Prostate gland (tissue), 2 donors: ENCODE measurements around the gene ANXA6. TPM values are rescaled to one million over a fixed set of nuclear protein-coding genes. Genes with fewer than 3 reads are reported as not detected.

Source experiments
- DNase-seq: peaks from one replicate; pipeline ENCODE4 v3.0.0-alpha.2; 2019; ENCODE audit warnings: low spot score
- H3K27ac ChIP-seq, 2 donors: fragments of 200-600 bp; sonication (generic); 2 replicates each; pipeline ENCODE4 v1.5.1; 2017 to 2019
- H3K27me3 ChIP-seq: fragments of 200-600 bp; sonication (generic); replicated peaks from 2 replicates; pipeline ENCODE4 v1.5.1; 2019; ENCODE audit not compliant: insufficient read depth
- H3K36me3 ChIP-seq, 2 donors: fragments of 200-600 bp; sonication (generic); 1 replicate in 1 of 2; 2 replicates in 1 of 2; pipeline versions ENCODE4 v1.5.1 to v1.8.1; 2017 to 2019
- H3K4me1 ChIP-seq: fragments of 200-600 bp; sonication (generic); replicated peaks from 2 replicates; pipeline ENCODE4 v1.5.1; 2019
- H3K4me3 ChIP-seq, 2 donors: fragments of 200-600 bp; sonication (generic); 2 replicates each; pipeline ENCODE4 v1.5.1; 2017 to 2019
- H3K9me3 ChIP-seq: fragments of 200-600 bp; sonication (generic); 2 replicates; pipeline ENCODE4 v1.5.1; 2017
- CTCF ChIP-seq, 4 experiments: fragments of 200-600 bp in 2 of 4; fragments of 450-650 bp in 2 of 4; sonication (generic) in 2 of 4; IDR thresholded peaks; 1 replicate in 3 of 4; 2 replicates in 1 of 4; pipeline ENCODE4 v1.5.1; 2016 to 2019; ENCODE audit warnings: antibody characterized with exemption in 4 of 4, mild to moderate bottlenecking in 2 of 4, moderate library complexity in 2 of 4
- POLR2A ChIP-seq: fragments of 450-650 bp; IDR thresholded peaks from one replicate; pipeline ENCODE4 v1.6.1; 2016; ENCODE audit warnings: antibody characterized with exemption, mild to moderate bottlenecking
- POLR2AphosphoS5 ChIP-seq: sonication (generic); formaldehyde crosslinking; IDR thresholded peaks from one replicate; pipeline ENCODE4 v1.6.1; 2017; ENCODE audit warnings: antibody characterized with exemption
- WGBS: methylation state at CpG from one replicate; pipeline ENCODE4 v1.1.5; 2018; 5-methylcytosine and 5-hydroxymethylcytosine counted together
- intact Hi-C: fragments of 100-400 bp; cut with DNase I; formaldehyde crosslinking; loops from one replicate; pipeline ENCODE4 v1.14.2; 2022
- total RNA-seq, 2 donors: library from RNA; depleted of rRNA; stranded (reverse); fragments of >200 nt; gene quantifications; one replicate each; pipeline ENCODE4 v1.1.0, GENCODE V29; 2016

Gene ANXA6
- total RNA-seq, 2 donors from 2014 or later: 85.7 to 184 TPM

- H3K27ac ChIP-seq: no peak overlapping the region
These were observed 5.2 kb upstream of the ANXA6 start for GRCh38 chr5:151162776-151163175.

GRCh38 chr5:151159649-151160373, 2.2 kb upstream of the ANXA6 start:
- Histone ChIP-seq H3K4me3 (no peak overlapping the region), H3K27ac (no peak overlapping the region), H3K27me3 (no peaks in the 10 kb centered on the region), H3K4me1 (no peaks in the 10 kb centered on the region), H3K9me3 (no peaks in the 10 kb centered on the region), H3K36me3 (no peaks in the 10 kb centered on the region)
- TF ChIP-seq POLR2AphosphoS5 (no peak), CTCF (IDR thresholded peaks at IDR 0.05) (no peak), POLR2A (no peak)
- intact Hi-C loops: loop anchor here (5.0 kb wide), 1 partner anchor 158 kb away; no protein-coding TSS in a partner anchor
- 86% methylated on average over 9 of the region's 9 CpGs for WGBS
- no peak for DNase-seq

More at GRCh38 chr5:151162776-151163175, 5.2 kb upstream of the ANXA6 start:
- Histone ChIP-seq H3K9me3 (no peaks in the 10 kb centered on the region), H3K4me1 (no peaks in the 10 kb centered on the region), H3K27me3 (no peaks in the 10 kb centered on the region), H3K4me3 (no peak overlapping the region), H3K36me3 (no peaks in the 10 kb centered on the region)
- intact Hi-C loops: no loop called here
- no peak for DNase-seq
- 39% methylated on average over 1 of the region's 1 CpG for WGBS
- TF ChIP-seq CTCF (IDR thresholded peaks at IDR 0.05) (no peak), POLR2AphosphoS5 (no peak), POLR2A (no peak)

GRCh38 chr5:151158287-151158661, 695 bp upstream of the ANXA6 start:
- intact Hi-C loops: loop anchor here (5.0 kb wide), 1 partner anchor 156 kb away; no protein-coding TSS in a partner anchor
- TF ChIP-seq POLR2AphosphoS5 (no peak), POLR2A (no peak)
- H3K27ac ChIP-seq: peak overlapping the region; percentile 78 to 82
- peak overlapping the region; percentile 57 to 63 for H3K4me3 ChIP-seq
- H3K4me1 ChIP-seq: no peaks in the 10 kb centered on the region
- no peaks in the 10 kb centered on the region for H3K27me3 ChIP-seq
- WGBS: 13% methylated on average over 6 of the region's 6 CpGs
- H3K36me3 ChIP-seq: no peaks in the 10 kb centered on the region
- no peaks in the 10 kb centered on the region for H3K9me3 ChIP-seq
- no peak for DNase-seq

- Histone ChIP-seq H3K9me3 (no peaks in the 10 kb centered on the region), H3K4me1 (no peaks in the 10 kb centered on the region), H3K27ac (peak overlapping the region; percentile 78 to 82), H3K4me3 (peak overlapping the region; percentile 57 to 63), H3K27me3 (no peaks in the 10 kb centered on the region), H3K36me3 (no peaks in the 10 kb centered on the region)
- TF ChIP-seq POLR2AphosphoS5 (no peak), CTCF (IDR thresholded peaks at IDR 0.05) (no peak), POLR2A (no peak)
- intact Hi-C loops: loop anchor here (5.0 kb wide), 1 partner anchor 154 kb away; no protein-coding TSS in a partner anchor
- 19% methylated on average over 20 of the region's 20 CpGs for WGBS
- DNase-seq: no peak
These were observed 815 bp downstream of the ANXA6 start for GRCh38 chr5:151156507-151157420.
